ENCODE measurements around the gene CRYZL1.

- TF ChIP-seq YY1 (IDR thresholded peaks at IDR 0.05; ENCODE audit: insufficient read depth, insufficient read length), result no peak
- no peak for TF ChIP-seq ZNF274 (IDR thresholded peaks at IDR 0.05; ENCODE audit: low read depth, low read length)
Observed at GRCh38 chr21:33558777-33559421, 82.6 kb downstream of the CRYZL1 start.
